GM18526 (cell line): Measurements from ENCODE around the gene EPB41.

Experiments used
- POLR2A ChIP-seq: IDR thresholded peaks from 3 replicates; pipeline ENCODE4 v1.6.1; 2011; ENCODE audit not compliant: insufficient read length; ENCODE audit errors: extremely low read depth

Gene EPB41

DNA sequence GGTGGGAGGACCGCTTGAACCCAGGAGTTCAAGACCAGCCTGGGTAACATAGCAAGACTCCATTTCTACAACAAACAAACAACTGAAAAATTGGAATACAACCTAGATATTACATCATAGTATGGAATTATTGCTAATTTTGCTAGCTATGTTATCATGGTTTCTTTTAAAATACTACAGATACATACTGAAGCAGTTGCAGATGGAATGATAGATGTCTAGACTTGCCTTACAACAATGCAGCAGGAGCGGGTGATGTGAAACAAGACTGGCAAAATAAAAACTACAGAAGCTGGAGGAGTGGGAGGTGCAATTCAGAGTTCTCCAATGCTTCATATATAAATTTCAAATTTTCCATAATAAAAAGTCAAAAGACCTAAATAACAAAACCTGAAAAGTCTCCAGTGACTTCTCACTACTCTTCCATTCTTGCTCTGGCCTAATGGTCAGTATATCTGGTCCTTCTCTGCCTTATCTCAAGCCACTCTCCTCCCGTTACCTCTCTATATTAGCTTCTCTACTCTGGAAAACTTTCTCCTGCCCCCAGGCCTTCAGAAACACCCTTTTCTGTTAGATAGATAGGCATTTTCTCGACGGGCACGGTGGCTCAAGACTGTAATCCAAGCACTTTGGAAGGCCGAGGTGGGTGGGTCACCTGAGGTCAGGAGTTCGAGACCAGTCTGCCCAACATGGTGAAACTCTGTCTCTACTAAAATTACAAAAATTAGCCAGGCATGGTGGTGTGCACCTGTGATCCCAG lies 237.9 kb downstream of the EPB41 start:
- no peak for TF ChIP-seq POLR2A

DNA sequence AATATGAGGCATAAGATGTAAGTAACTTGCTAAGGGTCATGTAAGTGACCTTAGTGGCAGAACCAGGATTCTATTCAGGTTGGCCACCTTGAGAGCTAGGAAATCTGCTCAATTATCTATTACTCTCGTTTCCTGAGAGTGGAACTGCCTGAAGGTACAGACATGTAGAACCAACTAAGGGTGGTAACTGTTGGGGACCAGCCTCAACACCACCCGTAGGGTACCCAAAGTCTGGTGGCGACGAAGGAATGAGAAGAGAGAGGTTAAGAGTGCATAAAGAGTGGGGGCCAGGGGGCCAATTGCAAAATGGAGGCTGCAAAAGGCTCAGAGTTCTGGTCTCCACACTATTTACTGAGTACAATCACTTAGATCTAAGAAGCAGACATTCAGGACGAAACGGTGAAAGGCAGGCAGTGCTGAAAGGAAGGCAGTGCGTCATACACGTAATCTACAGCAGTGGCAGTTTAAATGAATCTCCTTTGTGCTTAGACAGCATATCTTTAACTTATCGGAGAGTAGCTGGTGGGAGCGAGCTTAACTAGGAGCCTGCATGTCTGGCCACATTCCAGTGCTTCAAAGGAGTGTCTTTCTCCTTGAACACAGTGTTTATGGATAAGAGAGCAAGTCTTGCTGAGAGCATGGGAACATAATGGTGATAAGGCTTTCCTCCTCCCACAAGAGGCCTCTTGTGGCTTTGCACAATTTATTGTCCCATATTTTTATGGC lies 242.3 kb downstream of the EPB41 start:
- TF ChIP-seq POLR2A = no peak

DNA sequence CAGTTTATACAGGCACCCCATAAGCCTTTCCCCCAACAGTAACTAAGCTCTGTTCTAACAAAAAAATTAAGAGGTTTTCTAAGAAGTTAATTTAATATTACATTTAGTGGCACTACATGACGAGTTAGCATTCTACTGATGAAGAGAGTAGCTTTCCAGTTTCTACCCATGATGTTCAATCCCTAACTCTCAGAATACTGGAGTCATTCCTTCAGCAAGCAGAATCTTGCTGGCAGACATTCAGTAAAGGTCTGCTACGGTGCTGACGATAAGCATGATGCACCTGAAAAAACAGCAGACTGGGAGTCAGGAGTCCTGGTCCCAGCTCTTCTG lies 242.9 kb downstream of the EPB41 start:
- TF ChIP-seq POLR2A = no peak

DNA sequence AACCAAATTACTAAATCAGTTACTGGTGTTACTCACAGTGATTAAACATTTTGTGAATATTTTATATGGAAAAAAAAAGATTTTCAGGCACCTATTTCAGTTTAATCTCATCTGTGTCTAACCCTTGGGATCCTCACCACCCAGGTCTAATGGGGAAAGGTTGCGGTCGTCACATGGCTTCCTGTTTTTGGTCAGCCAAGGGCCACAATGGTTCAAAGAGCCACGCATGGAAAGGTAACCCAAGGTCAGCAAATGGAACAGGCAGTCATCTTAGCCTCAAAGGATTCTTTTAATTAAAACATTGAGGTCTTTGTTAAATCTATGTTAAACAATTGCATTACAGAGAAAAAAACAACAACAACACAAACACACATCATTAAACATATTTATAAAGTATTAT lies 245.4 kb downstream of the EPB41 start:
- TF ChIP-seq POLR2A = no peak

DNA sequence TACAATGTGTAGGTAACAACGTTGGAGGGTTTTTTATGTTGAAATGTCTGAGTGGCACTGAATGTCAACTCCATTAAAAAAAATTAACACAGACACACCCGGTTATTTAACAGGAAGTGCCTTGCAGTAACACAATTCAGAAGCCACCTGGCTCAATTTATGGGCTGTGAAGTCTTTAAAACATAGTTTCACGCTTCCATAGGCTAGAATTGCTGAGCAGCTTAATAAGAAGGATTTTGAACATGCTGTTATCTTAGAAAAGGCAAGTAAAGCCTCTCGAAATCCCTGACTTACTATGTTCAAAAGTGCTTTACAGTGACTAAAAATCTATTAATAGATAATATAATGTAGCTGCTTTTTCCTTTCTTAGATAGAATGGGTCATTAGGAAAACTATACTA lies 247.7 kb downstream of the EPB41 start:
- no peak for TF ChIP-seq POLR2A

DNA sequence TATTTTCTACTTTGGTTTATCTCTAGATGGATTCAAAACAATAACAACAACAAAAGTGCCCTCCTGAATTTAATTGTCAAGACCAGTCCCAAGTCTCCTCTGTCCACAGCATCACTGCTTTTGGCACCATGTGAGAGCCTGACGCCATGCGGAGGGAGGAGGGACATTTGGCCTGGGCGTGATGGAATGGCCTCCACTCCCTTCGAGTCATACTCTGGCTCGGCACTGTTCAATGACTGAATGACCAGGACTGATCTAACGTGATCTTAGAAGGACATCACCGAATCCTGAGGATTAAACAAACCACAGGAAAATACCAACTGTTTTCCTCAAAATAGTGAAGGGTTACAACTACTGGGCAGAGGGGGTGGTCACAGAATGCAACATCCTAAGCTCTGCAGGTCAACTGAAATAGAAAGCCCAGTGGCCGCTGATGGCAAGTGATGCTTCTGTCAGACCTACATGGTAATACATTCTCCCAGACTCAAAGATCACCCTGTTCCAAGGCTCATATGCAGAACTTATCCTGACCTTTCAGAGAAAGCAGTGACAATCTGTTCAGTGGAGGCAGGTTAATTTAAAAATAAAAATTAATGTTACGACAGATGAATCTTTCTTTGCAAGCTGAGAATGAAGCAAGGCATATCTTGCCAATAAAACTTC lies 248.2 kb downstream of the EPB41 start:
- TF ChIP-seq POLR2A = no peak

DNA sequence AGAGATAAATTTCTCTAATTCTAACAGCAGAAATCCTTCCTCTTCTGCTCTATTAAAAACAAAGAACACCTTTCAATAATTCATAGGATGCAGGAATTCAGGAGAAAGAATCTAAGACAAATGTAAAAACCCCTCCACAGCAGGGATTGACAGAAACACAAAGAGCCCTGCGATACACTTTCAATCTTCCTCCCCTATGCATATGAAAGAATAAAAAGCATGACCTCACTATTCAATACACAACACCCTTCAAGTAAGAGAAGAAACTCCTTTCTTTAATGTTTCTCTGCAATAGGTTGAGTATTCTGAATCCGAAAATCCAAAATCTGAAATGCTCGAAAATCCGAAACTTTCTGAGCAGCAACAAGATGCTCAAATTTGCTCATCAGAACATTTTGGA lies 250.2 kb downstream of the EPB41 start:
- no peak for TF ChIP-seq POLR2A

DNA sequence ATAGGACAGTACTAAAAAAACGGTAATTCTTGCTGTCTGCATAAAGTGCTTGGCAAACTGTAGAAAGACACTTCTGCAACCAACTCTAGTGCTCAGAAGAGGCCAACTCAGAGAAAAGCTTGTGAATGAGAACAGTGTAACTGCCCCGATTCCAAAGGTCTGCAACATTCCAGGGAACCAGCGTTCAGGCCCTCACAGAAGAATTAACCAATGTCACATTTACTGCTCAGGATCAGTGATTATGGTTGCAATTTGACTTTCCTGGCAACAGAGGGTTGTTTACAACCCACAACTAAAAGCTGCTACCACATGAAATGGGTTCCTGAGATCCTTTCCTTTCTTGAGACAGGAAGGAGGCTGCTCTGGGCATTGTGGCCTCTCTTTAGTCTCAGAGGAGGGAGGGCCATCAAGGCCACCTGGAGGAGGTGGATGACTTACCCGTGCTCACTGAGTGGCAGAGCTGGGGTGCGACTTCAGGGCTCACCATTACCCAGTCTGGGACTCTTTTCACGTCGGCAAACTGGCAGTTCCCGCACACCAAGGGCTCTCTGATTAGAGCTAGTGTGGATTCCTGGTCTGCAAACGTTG lies 252.0 kb downstream of the EPB41 start:
- TF ChIP-seq POLR2A = no peak

DNA sequence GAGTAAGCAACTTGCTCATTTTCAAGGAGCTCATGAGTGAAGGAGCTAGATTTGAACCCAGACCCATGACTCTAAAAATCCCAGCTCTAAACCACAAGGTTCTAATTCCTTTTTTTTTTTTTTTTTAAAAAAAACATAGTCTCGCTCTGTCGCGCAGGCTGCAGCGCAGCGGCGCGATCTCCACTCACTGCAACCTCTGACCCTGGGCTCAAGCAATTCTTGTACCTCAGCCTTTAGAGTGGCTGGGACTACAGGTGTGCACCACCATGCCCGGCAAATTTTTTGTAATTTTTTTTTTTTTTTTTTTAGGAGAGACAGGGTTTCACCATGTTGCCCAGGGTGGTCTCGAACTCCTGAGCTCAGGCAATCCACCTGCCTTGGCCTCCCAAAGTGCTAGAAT lies 253.5 kb downstream of the EPB41 start:
- no peak for TF ChIP-seq POLR2A
